Dermis blood vessel endothelial cell (primary cell): ENCODE data around the gene TNS1. TPM values are rescaled to one million over a fixed set of nuclear protein-coding genes. Genes with fewer than 3 reads are reported as not detected.
A peak's percentile ranks its signal among the peaks of the same experiment; 100 is the strongest.

Source experiments
- DNase-seq: peaks from one replicate; pipeline ENCODE4 v3.0.0; 2010
- total RNA-seq: library from RNA; depleted of rRNA; stranded (reverse); fragments of >200 nt; gene quantifications from 2 replicates; pipeline ENCODE4 v1.2.3, GENCODE V29; 2014

Gene TNS1
- total RNA-seq, 1 donor from 2014 or later = 45.8 TPM

DNA sequence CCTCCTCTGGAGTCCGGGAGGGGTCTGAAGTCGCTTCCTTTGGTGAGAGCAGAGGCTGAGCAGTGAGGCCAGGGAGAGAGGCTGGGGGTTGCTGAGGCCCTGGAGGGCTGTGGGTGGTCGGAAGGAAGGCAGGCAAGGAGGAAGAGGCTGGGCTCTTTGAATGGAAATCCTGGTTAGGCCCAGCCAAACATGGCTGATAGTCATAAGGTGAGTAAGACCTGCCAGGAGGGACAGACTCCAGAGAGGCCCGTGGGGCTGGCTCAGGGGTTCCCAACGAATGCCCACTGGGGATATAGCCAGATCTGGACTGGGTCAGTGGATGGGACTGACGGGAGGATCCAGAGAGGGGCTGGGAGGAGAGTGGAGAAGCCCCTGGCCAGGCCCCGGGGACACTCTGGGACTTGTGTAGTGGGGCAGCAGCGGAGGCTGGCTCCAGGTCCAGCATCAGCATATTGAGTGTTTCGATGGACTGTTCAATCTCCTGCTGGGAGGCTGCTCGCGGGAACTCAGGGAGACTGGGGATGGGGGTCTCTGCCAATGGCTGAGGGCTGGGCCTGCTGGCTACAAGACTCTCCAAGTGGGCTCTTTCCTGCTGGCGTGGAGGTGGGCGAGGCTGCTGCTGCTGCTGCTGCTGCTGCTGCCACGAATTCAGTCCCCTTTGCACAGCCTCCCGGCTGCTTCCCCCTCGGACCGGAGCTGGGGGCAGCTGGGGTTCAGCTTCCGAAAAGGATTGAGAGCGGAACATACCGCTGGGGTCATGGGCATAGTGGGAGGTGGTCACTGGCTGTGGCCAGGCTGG is 155.0 kb downstream of the TNS1 start:
- no peak for DNase-seq

DNA sequence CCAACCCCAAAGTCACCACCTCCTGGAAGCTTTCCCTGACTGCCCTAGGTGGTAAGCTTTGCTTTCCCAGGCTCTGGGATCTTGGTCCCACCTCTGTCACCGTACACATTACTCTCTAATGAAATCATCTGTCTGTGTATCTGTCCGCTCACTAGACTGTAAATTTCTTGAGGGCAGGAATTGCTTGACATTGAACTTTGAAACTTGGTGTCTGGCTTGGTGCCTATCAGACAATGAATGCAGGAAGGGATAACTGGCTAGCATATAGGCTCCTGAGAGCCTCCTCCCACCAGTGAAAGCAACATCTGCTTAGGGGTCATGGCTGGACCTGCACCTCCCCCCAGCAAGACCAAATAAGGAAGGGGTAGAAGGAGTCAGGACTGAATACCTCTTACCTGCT is 155.7 kb downstream of the TNS1 start:
- DNase-seq = no peak

DNA sequence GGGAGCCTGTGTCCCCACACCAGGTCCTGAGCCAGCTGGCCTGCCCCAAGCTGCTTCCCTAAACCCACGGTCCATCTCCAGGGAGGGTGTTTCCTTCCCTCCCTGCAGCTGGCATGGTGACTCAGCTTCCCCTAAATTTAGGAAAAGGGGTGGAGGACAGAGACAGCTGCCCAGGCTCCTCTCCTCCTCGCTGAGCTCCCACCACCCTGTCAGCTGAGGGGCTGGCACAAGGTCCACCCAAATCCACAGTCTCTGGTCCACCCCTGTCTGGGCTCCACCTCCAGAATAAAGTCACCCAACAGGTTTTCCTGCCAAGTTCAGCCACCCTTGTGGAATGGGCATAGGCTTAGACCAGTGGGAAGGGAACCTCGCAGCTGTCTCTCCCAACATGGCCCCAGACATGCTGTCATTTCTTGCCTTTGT is 156.5 kb downstream of the TNS1 start:
- DNase-seq = no peak

DNA sequence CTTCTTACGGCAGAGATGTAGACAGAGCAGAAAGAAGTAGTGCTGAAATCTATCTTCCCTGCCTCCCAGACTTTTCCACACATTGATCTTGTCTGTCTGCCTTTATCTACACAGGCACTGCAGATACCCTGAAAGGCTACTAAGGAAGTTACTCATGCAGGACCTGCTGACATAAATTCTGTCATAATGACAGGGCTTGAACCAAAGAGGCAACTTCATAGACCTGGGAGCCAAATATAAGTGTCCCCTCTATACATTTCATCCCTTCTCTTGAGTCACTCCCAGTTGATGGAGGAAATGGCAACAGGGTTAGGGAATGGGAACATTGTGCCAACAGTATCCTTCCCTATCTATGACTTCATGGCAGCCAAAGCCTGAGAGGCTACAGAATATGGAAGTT is 157.5 kb downstream of the TNS1 start:
- peak; percentile 34 for DNase-seq

DNA sequence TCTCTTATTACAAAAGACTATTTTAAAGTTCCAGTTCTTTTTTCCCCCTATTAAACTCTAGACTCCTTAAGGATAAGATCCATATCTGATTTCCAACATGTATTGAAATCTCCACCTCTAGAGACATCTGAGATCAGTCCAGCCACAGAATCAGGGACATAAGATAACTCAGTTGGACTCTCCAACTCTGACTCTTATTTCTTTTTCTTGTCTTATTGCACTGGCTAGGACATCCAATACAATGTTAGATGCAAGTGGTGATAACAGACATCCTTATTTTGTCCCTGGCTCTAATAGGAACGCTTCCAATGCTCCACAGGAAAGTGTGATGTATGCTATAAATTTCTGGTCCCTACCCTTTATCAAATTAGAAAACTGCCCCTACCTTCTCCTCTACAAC is 158.1 kb downstream of the TNS1 start:
- DNase-seq = no peak

DNA sequence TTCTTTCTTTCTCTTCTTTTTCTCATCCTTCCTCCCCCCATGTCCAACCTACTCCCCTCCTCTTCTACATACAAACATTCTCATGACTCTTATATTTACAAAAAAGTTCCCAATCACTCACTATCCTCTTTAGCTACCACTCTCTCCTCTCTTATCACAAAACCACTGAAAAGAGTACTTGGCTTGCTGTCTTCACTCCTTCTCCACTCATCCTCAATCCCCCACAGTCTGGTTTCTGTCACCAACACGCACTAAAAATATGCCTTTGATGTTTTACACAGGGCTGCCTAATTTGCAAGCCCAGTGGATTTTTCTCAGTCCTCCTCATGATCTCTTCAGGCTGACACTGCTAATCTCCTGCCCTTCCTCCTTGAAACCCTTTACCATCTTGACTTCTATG is 159.5 kb downstream of the TNS1 start:
- no peak for DNase-seq

DNA sequence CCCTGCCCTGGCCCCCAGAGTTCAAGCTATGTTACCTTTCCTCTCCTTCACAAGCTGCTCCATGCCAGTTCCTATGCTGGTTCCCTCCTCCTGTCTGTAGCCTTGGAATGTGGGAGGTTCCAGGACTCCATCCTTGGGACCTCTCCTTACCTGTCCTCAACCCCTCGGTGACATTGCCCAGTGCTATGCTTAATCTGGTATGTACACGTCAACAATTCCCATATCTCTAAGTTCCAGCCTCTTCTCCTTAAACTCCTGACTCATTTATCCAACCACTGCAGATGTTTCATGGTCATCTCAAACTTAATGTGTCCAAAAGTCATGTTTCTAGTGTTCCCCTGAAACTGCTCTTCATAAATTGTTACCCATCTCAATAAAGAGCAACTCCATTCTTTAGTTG is 160.8 kb downstream of the TNS1 start:
- no peak for DNase-seq

DNA sequence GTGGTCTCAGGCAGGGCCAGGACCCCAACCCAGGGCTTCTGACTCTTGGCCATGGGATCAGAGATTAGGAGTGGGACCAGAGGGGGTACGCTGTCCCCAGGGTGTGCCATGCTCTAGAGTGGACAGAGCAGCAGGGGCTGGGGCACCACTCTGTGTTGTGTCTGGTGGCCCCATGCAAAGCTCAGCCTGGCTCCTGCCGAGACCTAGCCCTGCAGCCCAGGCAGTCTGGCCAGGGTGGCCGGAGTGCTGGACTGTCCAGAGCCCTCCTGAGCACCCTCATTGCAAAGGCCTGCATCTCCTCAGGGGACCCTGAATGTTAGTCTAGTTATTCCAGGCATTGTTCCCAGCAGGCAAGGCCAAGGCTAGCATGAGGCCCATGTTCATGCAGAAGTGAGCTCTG is 162.3 kb downstream of the TNS1 start:
- no peak for DNase-seq

DNA sequence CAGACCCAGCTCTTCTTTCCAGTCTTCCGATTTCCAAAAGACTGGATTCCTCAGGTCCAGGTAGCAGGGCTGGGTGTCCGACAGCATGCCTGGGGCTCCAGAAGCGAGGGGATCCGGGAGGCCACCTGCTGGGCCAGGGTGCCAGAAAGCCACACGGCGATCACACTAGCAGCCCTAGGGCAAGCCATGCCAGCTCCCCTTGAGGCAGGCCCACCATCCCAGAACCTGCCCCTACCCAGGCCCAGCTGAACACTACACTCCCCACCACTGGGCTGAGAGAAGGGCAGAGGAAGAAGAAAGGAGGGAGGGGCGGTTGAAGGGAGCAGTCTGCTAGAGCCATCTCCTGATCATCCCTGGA is 163.1 kb downstream of the TNS1 start:
- no peak for DNase-seq

DNA sequence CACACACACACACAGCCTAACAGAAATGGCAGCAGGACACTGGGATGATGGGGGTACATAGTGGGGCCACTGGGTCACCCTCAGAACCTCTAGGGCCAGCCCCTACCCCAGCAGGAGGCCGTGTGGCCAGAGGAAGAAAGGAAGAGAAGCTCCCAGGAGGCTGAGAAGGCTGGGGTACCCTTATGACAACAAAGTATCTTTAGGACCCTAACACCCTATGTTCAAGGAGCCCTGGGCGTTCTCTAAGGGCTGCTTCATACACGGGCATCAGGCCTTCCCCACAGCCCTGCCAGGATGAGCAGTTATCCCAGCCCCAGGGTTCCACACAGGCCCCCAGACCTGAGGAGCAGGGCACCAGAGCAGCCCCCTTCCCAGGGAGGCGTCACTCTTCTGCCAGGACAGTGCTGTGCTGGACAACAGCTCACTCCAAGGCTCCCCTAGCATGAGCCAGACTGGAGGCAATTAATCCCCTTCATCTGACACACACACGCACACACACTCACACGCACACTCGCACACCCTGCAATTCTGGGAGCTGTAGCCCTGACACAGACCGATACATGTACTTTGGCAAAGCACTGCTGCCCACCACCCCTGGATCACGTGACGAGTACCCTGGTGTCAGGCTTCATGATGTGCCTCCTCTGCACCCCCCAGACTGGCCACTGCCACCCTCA is 163.6 kb downstream of the TNS1 start:
- DNase-seq = no peak

DNA sequence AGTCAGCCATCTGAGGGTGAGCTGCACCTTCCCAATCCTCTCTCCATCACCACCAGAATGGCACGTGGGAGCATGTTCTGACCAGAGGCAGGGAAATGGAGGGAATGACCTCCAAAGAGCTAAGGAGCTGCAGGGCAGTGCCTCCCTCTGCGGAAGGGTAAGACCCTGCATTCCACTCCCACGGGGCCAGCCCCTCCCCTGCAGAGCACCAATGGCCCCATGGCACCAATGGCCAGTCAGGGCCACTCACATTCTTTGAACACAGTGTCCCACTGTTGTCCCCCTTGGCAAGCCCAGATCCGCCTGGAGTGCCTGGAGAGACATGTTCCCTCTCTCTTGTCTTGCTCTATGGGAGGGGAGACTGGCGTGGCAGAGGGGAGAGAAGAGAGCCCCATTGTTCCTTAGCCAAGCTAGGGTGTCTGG is 164.4 kb downstream of the TNS1 start:
- DNase-seq = no peak

DNA sequence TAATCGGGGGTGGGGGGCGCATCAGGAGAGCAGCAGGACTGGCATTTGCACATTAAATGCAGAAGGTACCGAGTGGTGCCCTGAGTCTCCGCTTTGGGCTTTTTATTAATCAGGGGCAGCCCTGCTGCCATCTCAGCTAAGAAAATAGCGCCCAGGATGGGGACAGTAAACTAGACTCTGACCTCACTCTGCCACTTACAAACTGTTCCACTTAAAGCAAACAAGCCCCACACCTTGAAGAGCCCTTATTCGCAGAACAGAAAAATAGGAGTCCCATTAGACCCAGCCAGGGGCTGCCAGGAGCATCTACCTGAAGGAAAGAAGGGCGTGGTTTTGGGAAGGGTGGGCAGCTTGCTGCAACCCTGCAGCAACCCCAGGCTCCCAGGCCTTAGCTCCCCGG is 165.3 kb downstream of the TNS1 start:
- DNase-seq = no peak

DNA sequence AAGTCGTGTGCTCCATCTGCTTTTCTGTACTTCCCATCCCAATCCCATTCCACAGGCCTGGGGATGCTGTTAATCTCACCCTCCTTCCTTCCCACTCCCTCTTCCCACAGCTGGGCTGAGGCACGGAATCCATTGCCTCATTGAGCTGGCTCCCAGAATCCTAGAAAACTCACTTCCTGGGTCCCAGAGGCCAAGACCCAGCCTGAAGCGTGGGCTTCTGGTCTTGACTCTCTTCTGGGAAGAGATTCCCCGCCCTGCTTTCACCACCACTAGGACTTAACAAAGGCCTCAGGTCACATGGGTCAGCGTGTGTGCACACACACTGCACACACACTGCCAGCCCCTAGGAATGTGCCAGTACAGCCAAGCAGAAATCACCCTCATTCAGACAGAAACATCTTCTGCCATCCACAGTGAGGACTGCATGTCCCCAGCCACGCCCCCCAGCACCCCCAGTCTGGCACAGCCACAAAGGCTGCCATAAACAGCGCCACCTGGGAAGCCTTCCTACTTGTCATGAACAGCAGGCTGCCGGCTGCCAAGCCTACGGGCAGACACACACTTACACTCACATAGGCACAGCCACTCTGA is 165.8 kb downstream of the TNS1 start:
- no peak for DNase-seq

DNA sequence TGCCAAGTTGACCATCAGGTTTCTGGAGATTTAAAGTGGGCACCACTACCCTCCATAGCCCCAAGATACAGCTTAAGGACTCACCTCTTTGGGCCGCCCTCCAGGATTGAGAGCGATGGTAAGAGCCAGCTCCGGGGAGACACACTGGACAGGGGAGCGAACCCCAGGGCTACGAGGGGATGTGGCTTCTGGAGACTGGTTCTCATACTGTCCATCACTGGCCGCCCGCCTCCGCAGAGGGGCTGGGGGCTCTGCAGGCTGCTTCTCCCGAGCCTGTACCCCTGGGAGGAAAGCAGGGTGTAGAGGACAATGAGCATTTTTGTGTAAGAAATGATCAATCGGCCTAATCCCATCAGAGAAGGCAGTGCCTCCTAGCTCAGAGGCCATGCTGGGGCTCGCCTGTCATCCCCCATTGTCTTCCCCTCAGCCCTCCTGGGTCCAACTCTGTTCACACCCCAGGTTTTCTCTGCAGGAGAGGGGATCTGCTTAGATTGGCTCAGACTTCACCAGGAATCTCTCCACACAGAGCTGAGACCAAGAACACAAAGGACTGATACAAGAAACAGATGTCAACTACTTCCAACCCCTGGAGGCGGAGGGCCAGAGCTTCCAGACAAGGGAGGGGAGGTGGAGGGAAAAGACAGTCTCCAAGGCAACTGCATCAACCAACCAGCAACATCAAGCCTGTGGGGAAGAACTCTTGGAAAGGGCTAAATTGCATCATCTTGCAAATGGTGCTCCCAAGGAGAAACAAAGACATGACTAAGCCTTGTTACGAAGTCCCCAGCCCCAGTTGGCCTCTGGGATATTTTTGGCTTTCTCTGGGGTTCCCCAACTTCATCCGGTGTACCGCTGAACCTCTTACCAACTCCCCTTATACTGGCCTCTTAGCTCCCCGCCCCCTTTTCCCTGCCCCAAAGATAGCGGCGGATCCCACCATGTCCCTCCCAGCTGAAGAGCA is 166.6 kb downstream of the TNS1 start:
- DNase-seq = no peak

DNA sequence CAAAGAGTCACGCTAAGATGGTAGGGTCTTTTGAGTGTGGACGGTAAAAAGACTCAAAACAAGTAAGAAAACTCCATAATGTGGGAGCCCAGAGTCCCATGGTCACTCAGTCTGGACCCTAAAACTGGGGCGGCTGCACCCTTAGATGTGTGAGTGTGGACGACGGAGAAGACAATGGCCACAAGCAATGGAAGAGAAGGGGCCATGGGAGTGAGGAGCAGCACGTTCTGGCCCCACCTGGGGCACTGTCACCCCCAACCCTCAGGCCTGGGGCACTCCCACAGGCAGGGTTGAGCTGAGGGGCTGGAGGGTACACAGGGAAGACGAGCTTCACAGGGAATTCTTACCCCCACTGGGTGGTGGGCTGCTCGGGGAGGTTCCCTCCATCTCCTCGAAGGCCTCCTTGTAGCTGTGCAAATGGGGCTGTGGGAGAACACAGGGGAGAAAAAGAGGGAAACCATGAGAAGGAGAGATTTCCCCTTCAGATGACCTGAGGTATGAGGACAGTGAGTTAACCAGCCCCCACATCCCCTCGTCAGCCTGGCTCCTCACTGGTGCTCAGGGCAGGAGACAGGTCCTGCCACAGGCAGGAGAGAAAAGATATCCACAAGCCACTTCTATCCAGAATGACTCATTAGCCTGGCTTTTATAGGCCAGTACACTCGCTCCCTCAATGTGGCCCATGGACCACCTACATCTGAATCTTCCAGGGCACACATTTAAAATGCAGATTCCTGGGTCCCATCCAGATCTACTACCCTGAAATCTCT is 167.9 kb downstream of the TNS1 start:
- DNase-seq = no peak

DNA sequence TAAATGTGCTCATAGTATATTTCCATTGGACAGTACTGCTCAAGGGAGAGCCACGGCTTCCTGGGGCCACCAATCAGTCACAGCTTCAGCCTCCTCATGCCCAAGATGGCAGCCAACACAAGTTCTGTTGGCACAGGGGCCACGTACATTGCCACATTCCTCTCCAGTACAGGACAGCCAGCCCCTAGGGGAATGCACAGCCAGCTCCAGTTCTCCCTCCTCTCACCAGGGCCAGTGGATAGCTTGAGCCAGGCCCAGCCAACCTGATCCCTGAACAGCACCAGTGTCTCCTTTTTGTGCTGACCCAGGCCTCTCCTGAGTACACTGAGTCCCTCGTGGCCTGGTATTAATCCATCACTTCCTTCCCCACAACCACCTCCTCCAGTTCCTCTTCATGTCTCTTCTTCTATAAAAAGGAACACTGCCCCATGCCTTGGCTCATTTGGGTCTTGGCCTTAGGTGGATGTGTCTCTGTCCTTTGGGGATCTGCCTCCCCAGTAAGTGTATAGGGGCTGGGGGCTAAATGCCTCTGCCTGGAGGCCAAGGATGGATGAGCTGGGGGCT is 168.7 kb downstream of the TNS1 start:
- DNase-seq = no peak

DNA sequence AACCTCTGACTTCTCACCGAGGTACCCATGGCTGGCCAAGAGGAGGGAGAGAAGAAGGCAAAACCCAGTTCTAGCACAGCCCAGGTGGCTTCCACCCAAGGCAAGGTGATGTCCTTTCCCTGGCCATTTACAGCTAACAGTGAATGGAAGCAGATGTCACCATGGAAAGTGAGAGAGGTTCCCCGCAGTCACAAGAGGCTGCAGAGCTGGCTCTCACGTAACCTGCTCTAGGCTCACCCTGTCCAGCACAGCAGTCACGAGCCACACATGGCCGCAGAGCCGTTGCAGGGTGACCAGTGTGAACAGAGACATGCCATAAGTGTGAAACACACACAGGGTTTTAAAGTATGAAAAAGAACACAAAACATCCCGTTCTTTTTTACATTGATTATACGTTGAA is 169.4 kb downstream of the TNS1 start:
- no peak for DNase-seq

DNA sequence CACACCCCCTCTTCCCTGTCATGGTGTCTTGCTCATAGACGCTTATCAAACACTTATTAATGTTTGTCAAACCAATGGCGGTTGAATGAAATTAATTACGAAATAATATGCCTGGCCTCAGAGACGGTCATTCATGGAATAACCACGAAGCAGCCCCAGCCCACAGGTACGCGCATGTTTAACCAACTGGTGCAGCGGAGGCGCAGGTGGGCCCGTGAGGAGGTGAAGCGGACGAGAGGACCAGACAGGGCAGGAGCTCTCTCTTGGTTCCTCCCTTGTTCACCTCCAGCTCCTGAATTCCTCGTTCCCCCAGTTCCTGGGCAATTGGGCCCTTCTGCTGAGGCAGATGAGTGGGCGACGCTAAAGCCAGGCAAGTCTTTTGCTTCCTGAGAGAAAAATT is 169.8 kb downstream of the TNS1 start:
- DNase-seq = no peak

DNA sequence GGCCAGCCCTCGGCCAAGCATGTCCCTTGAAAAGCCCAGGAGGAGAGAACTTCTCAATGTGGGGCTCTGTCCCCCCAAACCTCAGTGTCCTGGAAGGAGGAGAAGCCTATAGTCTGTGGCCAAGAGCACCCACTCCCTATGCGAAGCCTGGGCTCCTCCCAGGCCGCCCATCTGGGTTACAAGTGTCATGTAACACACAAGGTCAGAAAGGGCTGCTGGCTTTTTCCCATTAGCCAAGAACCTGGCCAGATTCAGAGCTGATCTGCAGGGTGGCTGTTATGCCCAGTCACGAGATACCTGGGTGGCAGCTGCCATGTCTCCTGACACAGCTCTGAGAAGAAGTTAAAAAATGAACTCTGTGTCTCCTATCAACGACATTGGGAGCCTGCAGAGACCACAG is 170.7 kb downstream of the TNS1 start:
- no peak for DNase-seq

DNA sequence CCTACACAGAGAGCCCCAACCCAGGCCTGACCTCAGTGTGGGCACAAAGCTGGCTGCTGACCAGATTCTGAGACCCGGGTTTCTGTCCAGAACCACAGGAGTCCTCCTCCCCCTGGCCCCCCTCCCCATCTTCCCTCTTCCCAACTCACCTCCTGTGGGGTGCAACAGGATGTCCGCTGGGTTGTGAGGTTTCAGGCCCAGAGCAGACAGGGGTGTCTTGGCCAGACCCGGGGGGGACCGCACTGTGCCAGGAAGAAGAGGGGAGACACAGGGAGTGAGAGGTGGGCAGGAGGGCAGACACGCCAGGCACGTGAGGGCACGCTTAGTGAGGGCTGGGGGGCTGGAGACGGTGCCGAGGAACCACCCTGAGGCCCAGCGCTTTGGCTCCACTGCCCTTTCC is 171.5 kb downstream of the TNS1 start:
- DNase-seq = no peak

DNA sequence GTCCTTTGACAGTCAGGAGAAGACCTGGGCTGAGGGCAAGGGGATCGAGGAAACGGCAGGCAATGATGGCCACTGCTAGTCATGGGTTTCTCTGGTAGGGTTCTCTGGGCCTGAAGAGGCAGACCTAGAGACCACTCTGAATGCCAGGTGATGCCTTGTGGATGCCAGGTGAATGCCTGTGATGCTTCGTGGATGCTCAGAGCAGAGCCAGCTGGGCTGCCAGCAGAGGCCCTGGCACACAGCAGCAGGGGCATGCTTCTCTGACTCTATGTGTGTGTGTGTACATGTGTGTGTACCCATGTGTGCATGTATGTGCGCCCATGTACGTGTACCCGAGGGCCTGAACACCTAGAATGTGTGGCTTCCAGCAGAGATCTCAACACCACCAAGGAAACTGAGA is 172.0 kb downstream of the TNS1 start:
- no peak for DNase-seq

DNA sequence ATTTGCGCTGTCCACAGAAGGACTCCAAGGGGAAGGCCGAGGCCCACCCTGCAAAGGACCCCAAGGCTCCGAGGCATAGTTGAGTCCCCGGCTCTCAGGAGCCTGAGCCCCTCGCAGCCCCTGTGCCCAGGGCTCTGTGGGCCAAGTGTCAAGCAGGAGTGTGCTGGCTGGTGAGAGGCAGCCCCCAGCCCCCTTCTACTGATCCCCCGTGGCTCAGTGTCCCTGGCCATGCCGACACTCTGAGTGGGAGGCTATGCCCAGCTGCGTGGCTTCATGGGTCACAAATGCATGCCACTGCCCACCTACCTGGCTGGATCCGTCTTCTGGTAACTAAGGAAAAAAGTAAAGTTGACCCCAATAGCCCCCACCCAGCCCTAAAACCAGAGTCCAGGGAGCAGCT is 172.7 kb downstream of the TNS1 start:
- DNase-seq = no peak
